ENCODE results near the gene MRPL43. TPM values are rescaled to one million over a fixed set of nuclear protein-coding genes. Genes with fewer than 3 reads are reported as not detected.

The MRPL43 gene
- total RNA-seq, 1 donor from 2014 or later, result 70.2 TPM

DNA sequence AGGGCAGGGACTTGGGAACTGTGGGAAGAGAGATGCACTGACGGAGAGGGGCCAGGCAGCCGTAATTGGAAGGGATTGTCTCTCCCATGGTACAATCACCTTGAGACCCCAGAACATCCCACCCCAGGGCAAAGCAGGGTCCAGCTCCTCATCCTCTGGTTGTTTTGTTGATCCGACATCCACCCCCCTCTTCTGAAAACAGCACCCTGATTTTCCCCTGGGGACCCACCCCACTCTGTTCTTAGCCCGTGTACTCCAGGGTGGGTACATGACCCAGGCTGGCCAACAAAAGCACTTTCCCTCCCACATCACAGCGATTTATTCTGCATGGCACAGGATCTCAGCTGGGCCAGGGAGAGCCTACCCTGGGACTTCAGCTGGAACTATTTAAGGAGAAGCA, 29.5 kb upstream of the MRPL43 start:
- no peaks in the 10 kb centered on the region for H3K9me3 Mint-ChIP-seq
- no peak overlapping the region for H3K27ac Mint-ChIP-seq
- H3K27me3 Mint-ChIP-seq (ENCODE audit: low read depth), result peaks cover 44% of the 10 kb centered on the region
- H3K4me1 Mint-ChIP-seq, result peaks cover 22% of the 10 kb centered on the region
- DNase-seq (ENCODE audit: low spot score in 2 of 2, unreplicated experiment in 2 of 2), result no peak
- TF ChIP-seq, protein P1, sequence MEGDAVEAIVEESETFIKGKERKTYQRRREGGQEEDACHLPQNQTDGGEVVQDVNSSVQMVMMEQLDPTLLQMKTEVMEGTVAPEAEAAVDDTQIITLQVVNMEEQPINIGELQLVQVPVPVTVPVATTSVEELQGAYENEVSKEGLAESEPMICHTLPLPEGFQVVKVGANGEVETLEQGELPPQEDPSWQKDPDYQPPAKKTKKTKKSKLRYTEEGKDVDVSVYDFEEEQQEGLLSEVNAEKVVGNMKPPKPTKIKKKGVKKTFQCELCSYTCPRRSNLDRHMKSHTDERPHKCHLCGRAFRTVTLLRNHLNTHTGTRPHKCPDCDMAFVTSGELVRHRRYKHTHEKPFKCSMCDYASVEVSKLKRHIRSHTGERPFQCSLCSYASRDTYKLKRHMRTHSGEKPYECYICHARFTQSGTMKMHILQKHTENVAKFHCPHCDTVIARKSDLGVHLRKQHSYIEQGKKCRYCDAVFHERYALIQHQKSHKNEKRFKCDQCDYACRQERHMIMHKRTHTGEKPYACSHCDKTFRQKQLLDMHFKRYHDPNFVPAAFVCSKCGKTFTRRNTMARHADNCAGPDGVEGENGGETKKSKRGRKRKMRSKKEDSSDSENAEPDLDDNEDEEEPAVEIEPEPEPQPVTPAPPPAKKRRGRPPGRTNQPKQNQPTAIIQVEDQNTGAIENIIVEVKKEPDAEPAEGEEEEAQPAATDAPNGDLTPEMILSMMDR (IDR thresholded peaks at IDR 0.05; ENCODE audit: unreplicated experiment), result no peak
- no peak overlapping the region for H3K4me3 Mint-ChIP-seq
- H3K36me3 Mint-ChIP-seq, result no peaks in the 10 kb centered on the region

DNA sequence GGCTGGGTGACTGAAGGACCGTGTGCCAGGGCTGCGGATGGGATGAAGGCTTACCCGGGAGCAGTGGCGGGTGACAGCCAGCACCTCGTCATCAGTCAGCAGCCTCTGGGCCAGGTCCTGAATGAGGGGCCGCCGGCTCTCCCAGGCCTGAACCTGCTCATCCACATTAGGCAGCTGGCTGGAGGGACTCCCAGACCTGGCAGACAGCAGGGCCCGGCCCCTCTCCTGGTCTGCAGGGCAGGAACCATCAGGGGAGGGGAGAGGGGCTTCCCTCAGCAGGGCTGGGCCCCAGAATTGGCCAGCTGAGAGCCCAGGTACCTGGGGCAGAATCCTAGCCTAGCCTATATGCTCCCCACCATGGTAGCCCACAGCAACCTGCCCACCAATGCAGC, 28.3 kb upstream of the MRPL43 start:
- H3K4me1 Mint-ChIP-seq, result peaks cover 22% of the 10 kb centered on the region
- DNase-seq (ENCODE audit: low spot score in 2 of 2, unreplicated experiment in 2 of 2), result no peak
- no peaks in the 10 kb centered on the region for H3K9me3 Mint-ChIP-seq
- TF ChIP-seq, protein P1 (IDR thresholded peaks at IDR 0.05; ENCODE audit: unreplicated experiment), result no peak
- no peaks in the 10 kb centered on the region for H3K36me3 Mint-ChIP-seq
- H3K27me3 Mint-ChIP-seq (ENCODE audit: low read depth), result peaks cover 41% of the 10 kb centered on the region
- H3K4me3 Mint-ChIP-seq, result no peak overlapping the region
- H3K27ac Mint-ChIP-seq, result no peak overlapping the region

DNA sequence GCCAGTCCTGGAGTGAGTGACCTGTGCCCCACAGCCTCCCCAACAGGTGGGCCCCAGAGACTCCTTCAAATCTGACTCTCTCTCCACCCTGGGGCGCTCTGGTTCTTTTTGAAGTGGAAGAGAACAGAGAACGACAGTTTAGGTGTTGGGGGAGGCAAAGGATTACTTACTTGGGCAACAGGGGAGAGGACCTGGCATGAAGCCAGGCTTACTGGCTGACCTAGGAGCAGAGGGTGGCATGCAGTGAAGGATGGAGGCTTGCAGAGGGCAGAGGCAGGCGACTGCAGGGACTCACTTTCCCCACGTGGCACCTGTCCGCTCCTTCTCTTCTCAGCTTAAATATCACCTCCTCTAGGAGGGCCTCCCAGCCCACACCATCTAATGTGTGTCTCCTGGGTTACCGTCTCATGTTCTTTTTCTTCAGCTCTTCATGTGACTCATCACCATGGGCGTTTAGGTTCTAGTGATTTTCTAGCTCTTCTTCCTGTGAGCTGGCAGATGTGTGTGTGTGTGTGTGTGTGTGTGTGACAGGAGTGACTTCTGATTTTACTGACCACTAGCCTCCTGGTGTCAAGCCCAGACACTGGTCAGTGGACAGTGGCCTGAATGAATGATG, 27.8 kb upstream of the MRPL43 start:
- Mint-ChIP-seq H3K36me3 (no peaks in the 10 kb centered on the region), H3K4me3 (no peak overlapping the region), H3K4me1 (peaks cover 22% of the 10 kb centered on the region), H3K27me3 (ENCODE audit: low read depth) (peaks cover 39% of the 10 kb centered on the region), H3K27ac (no peak overlapping the region), H3K9me3 (no peaks in the 10 kb centered on the region)
- TF ChIP-seq, protein P1 (IDR thresholded peaks at IDR 0.05; ENCODE audit: unreplicated experiment), result no peak
- DNase-seq (ENCODE audit: low spot score in 2 of 2, unreplicated experiment in 2 of 2), result no peak

DNA sequence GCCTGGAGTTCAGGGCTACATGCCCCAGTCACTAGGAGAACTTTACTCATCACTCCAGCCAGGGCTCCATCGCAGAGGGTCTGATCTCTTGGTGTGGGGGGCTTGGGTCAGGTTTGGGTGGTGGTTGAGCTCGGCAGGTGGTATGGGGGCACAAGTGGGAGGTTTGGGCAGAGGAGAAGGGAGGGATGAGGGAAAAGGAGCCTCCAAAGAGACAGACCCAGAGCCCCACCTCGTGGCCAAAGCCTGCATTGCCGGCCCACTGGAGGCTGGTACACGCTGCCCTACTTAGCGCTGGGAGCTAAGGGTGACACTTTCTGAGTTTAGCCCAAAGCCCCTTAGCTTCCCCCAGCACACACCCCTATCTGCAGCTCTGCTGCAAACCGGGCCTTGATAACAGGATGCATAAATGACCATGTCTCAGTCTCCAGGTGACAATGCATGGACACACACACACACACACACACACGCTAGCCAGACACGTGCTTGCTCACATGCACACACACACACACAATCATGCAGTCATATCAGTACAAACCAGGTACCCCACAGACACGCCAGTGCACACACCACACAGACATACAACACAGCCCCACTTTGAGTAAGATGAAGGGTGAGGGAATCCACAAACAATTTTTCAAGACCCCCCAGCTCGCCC, 27.1 kb upstream of the MRPL43 start:
- H3K4me3 Mint-ChIP-seq, result no peak overlapping the region
- H3K27ac Mint-ChIP-seq, result no peak overlapping the region
- TF ChIP-seq, protein P1 (IDR thresholded peaks at IDR 0.05; ENCODE audit: unreplicated experiment), result peak; percentile 70
- H3K9me3 Mint-ChIP-seq, result no peaks in the 10 kb centered on the region
- DNase-seq (ENCODE audit: low spot score in 2 of 2, unreplicated experiment in 2 of 2), result peak in 1 of 2 experiments; percentile 91
- no peaks in the 10 kb centered on the region for H3K36me3 Mint-ChIP-seq
- H3K27me3 Mint-ChIP-seq (ENCODE audit: low read depth), result peaks cover 36% of the 10 kb centered on the region
- H3K4me1 Mint-ChIP-seq, result peaks cover 22% of the 10 kb centered on the region

DNA sequence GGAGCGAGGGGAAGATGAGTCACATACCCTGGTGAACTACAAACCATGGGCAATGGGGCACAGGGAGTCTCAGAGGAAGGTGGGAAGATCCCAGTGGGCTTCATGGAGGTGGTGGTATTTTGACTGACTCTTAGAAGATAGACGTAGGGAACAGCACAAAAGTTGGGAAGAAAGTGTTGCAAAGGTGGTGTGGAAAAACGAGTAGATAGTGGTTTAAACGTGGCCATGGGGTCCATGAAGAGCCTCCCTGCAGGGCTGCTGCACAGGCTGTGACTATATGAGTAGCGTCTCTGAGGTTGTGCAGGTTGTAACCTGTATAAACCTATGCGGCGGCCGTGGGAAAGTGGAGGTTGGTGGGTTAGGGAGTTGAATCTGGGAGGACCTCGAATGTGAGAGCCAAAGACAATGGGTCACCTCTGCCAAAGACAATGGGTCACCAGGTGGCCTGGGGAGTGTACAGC, 26.1 kb upstream of the MRPL43 start:
- H3K4me1 Mint-ChIP-seq, result peaks cover 23% of the 10 kb centered on the region
- peak overlapping the region; percentile 28 for H3K27ac Mint-ChIP-seq
- TF ChIP-seq, protein P1 (IDR thresholded peaks at IDR 0.05; ENCODE audit: unreplicated experiment), result no peak
- no peaks in the 10 kb centered on the region for H3K9me3 Mint-ChIP-seq
- H3K4me3 Mint-ChIP-seq, result no peak overlapping the region
- peaks cover 29% of the 10 kb centered on the region for H3K27me3 Mint-ChIP-seq (ENCODE audit: low read depth)
- no peak for DNase-seq (ENCODE audit: low spot score in 2 of 2, unreplicated experiment in 2 of 2)
- no peaks in the 10 kb centered on the region for H3K36me3 Mint-ChIP-seq

All from mesothelial cell of epicardium (in vitro differentiated cells).